GM19240 (cell line): ENCODE measurements around the gene SMOC2.
"Not testable (repeated sequence)": the region's sequence is repeated elsewhere in the genome, so short reads cannot be mapped to it uniquely, and the experiment has no call there.

Experiments
- DNase-seq: peaks from one replicate; pipeline ENCODE4 v3.0.0; 2011; ENCODE audit warnings: low spot score; ENCODE audit not compliant: insufficient read length

Gene SMOC2

GRCh38 chr6:168705271-168705670, 264.3 kb downstream of the SMOC2 start:
- DNase-seq: not testable (repeated sequence)

- DNase-seq: no peak
Measured at GRCh38 chr6:168706471-168707177, 265.6 kb downstream of the SMOC2 start.

GRCh38 chr6:168708526-168708925, 267.5 kb downstream of the SMOC2 start:
- DNase-seq: no peak

GRCh38 chr6:168708984-168709383, 268.0 kb downstream of the SMOC2 start:
- no peak for DNase-seq

GRCh38 chr6:168709390-168709789, 268.4 kb downstream of the SMOC2 start:
- no peak for DNase-seq

- DNase-seq: no peak
Measured at GRCh38 chr6:168709991-168710390, 269.0 kb downstream of the SMOC2 start.

GRCh38 chr6:168711049-168711640, 270.2 kb downstream of the SMOC2 start:
- no peak for DNase-seq

- no peak for DNase-seq
Measured at GRCh38 chr6:168711666-168712300, 270.8 kb downstream of the SMOC2 start.

- DNase-seq: no peak
Measured at GRCh38 chr6:168712993-168713392, 272.0 kb downstream of the SMOC2 start.

- no peak for DNase-seq
Measured at GRCh38 chr6:168713839-168714238, 272.9 kb downstream of the SMOC2 start.

- DNase-seq: no peak
Measured at GRCh38 chr6:168714547-168715260, 273.7 kb downstream of the SMOC2 start.

GRCh38 chr6:168715643-168716481, 274.9 kb downstream of the SMOC2 start:
- no peak for DNase-seq

GRCh38 chr6:168716581-168716980, 275.6 kb downstream of the SMOC2 start:
- DNase-seq: no peak

- no peak for DNase-seq
Measured at GRCh38 chr6:168717491-168717890, 276.5 kb downstream of the SMOC2 start.
